GM12878 (cell line): Measurements from ENCODE around the gene LMLN. TPM values are rescaled to one million over a fixed set of nuclear protein-coding genes. Genes with fewer than 3 reads are reported as not detected.

Experiments
- ATAC-seq: fragments of 200-7000 bp; cut with Tn5 transposase; 3 replicates; pipeline ENCODE4 v1.9.1; 2020; ENCODE audit warnings: mild to moderate bottlenecking, moderate library complexity
- BruUV-seq: library from RNA; stranded (reverse); fragments of 400-500 nt; replicated peaks from 2 replicates; lab custom pipeline; 2021; lab: Mats Ljungman, UMichigan
- CTCF ChIA-PET: fragments of 300-600 bp; sonication (Branson Sonifier 250); formaldehyde crosslinking; extraction: SDS; loops from one replicate; lab custom pipeline; 2021; ENCODE audit warnings: inconsistent platforms; lab: Yijun Ruan, JAX
- POLR2A ChIA-PET: fragments of 350-600 bp; formaldehyde crosslinking; extraction: SDS; loops from one replicate; lab custom pipeline; 2021; ENCODE audit warnings: inconsistent platforms; lab: Charles Lee
- RAD21 ChIA-PET: fragments of 300-600 bp; sonication (Branson Sonifier 250); formaldehyde crosslinking; loops from one replicate; lab custom pipeline; 2023; ENCODE audit warnings: antibody characterized with exemption; ENCODE audit not compliant: unreplicated experiment; lab: Charles Lee
- SMC1A ChIA-PET: fragments of 300-600 bp; sonication (Branson Sonifier 250); formaldehyde crosslinking; loops from one replicate; lab custom pipeline; 2023; ENCODE audit not compliant: unreplicated experiment, uncharacterized antibody; lab: Charles Lee
- DNase-seq: peaks from one replicate; pipeline ENCODE4 v3.0.0-alpha.2; 2011; ENCODE audit warnings: low read depth, low spot score
- FAIRE-seq: peaks from 3 replicates; lab custom pipeline; 2011; peaks lifted over from hg19 to GRCh38; lab: Jason Lieb, UNC
- H2AFZ ChIP-seq: 2 replicates; pipeline ENCODE4 v1.6.0; 2011; ENCODE audit warnings: low read depth, low read length, control low read depth; ENCODE audit not compliant: control insufficient read depth
- H3K27ac ChIP-seq: 2 replicates; pipeline ENCODE4 v1.5.1; 2011; ENCODE audit warnings: control low read depth; ENCODE audit not compliant: control insufficient read depth, insufficient read depth
- H3K27me3 ChIP-seq, 2 experiments: replicated peaks in 1 of 2; 2 replicates each; pipeline versions ENCODE4 v1.6.0 to v1.6.1; 2011; ENCODE audit warnings: low read length in 1 of 2; ENCODE audit not compliant: control insufficient read depth in 2 of 2, insufficient read depth in 2 of 2
- H3K36me3 ChIP-seq, 2 experiments: 2 replicates each; pipeline ENCODE4 v1.5.1; 2011; ENCODE audit warnings: low read length in 1 of 2; ENCODE audit not compliant: control insufficient read depth in 2 of 2, insufficient read depth in 2 of 2
- H3K4me1 ChIP-seq: 2 replicates; pipeline ENCODE4 v1.6.1; 2011; ENCODE audit warnings: mild to moderate bottlenecking, low read length, moderate library complexity, mixed read lengths; ENCODE audit not compliant: control insufficient read depth, insufficient read depth
- H3K4me2 ChIP-seq: 2 replicates; pipeline ENCODE4 v1.6.0; 2011; ENCODE audit warnings: control low read depth; ENCODE audit not compliant: control insufficient read depth, insufficient read depth
- H3K4me3 ChIP-seq: fragments of 200-600 bp; sonication (generic); 2 replicates; pipeline ENCODE4 v1.5.1; 2016
- H3K79me2 ChIP-seq: 2 replicates; pipeline ENCODE4 v1.6.0; 2011; ENCODE audit warnings: low read length; ENCODE audit not compliant: control insufficient read depth, insufficient read depth
- H3K9ac ChIP-seq: 2 replicates; pipeline ENCODE4 v1.8.0; 2011; ENCODE audit warnings: low read length, control low read depth, mixed read lengths; ENCODE audit not compliant: control insufficient read depth, insufficient read depth
- H3K9me3 ChIP-seq: replicated peaks from 3 replicates; pipeline ENCODE4 v1.5.1; 2011; ENCODE audit warnings: mild to moderate bottlenecking, low read length; ENCODE audit not compliant: control insufficient read depth, insufficient read depth
- H4K20me1 ChIP-seq: 2 replicates; pipeline ENCODE4 v1.6.0; 2011; ENCODE audit not compliant: control insufficient read depth, insufficient read depth
- CREM ChIP-seq: IDR thresholded peaks from 2 replicates; pipeline ENCODE4 v1.6.1; 2014; ENCODE audit warnings: antibody characterized with exemption, low read depth
- FOXM1 ChIP-seq: IDR thresholded peaks from 2 replicates; pipeline ENCODE4 v1.6.1; 2012; ENCODE audit warnings: low read depth, mild to moderate bottlenecking, inconsistent platforms, low read length, moderate library complexity
- JUNB ChIP-seq: IDR thresholded peaks from 2 replicates; pipeline ENCODE4 v1.6.1; 2016; ENCODE audit warnings: antibody characterized with exemption, mild to moderate bottlenecking
- NFYA ChIP-seq: IDR thresholded peaks from 2 replicates; pipeline ENCODE4 v1.6.1; 2011; ENCODE audit warnings: low read depth, mild to moderate bottlenecking, low read length, improper control_type of control experiment, borderline replicate concordance
- PAX5 ChIP-seq: IDR thresholded peaks from 2 replicates; pipeline ENCODE4 v1.6.1; 2011; ENCODE audit warnings: low read depth, low read length, borderline replicate concordance
- TCF3 ChIP-seq: IDR thresholded peaks from 2 replicates; pipeline ENCODE4 v1.6.1; 2012; ENCODE audit warnings: low read depth, mild to moderate bottlenecking, low read length, borderline replicate concordance; ENCODE audit not compliant: insufficient read depth
- WGBS: methylation state at CpG from one replicate; pipeline ENCODE4 v1.1.6; 2016; ENCODE audit warnings: low lambda C conversion rate; ENCODE audit not compliant: insufficient replicate concordance, insufficient coverage; ENCODE audit errors: missing lambda C conversion rate; 5-methylcytosine and 5-hydroxymethylcytosine counted together
- in situ Hi-C: fragments of 300-500 bp; cut with MboI; formaldehyde crosslinking; loops from 9 replicates; pipeline ENCODE4 v1.14.3; 2018; ENCODE audit warnings: mixed read lengths
- intact Hi-C: fragments of 100-400 bp; cut with micrococcal nuclease; formaldehyde crosslinking; loops from one replicate; pipeline ENCODE4 v1.14.2; 2022; ENCODE audit not compliant: unreplicated experiment
- polyA plus RNA-seq, 11 experiments: library from polyadenylated mRNA; depleted of rRNA in 4 of 11; unstranded in 6 of 11; stranded (reverse) in 5 of 11; fragments of >200 nt; fragmentation: Nextera tagmentation in 4 of 11; fragmentation: Illumina TruSeq in 1 of 11; extraction: Ambion mirVana in 4 of 11; extraction: Trizol in 1 of 11; gene quantifications; 1 replicate in 1 of 11; 2 replicates in 10 of 11; pipeline versions ENCODE4 v1.2.1 to v1.2.3, GENCODE V29; 2011 to 2016; ENCODE audit warnings: inconsistent platforms in 2 of 11, missing spikeins in 2 of 11, low read depth in 1 of 11
- total RNA-seq, 4 experiments: library from RNA; depleted of rRNA in 3 of 4; stranded (reverse); fragments of >200 nt in 3 of 4; fragmentation: Illumina TruSeq in 1 of 4; extraction: Trizol in 1 of 4; gene quantifications; 2 replicates each; pipeline versions ENCODE4 v1.2.1 to v1.2.3, GENCODE V29; 2013 to 2021
- TF ChIP-seq, protein P1 (sequence below): fragments of 150-350 bp; IDR thresholded peaks from 2 replicates; pipeline ENCODE4 v1.6.1; 2016; ENCODE audit warnings: low read depth, low read length
- TF ChIP-seq, protein P2 (sequence below): IDR thresholded peaks from 2 replicates; pipeline ENCODE4 v1.6.1; 2011; ENCODE audit warnings: low read depth, low read length, improper control_type of control experiment, borderline replicate concordance
- TF ChIP-seq, protein P3 (sequence below), 3 experiments: IDR thresholded peaks in 2 of 3; conservative IDR thresholded peaks in 1 of 3; 2 replicates each; pipeline ENCODE4 v1.5.1; 2011; ENCODE audit warnings: low read depth in 3 of 3, low read length in 3 of 3, mild to moderate bottlenecking in 3 of 3, control low read depth in 2 of 3, moderate library complexity in 2 of 3, inconsistent platforms in 1 of 3, mixed read lengths in 1 of 3; ENCODE audit not compliant: control insufficient read depth in 2 of 3, insufficient read depth in 1 of 3; ENCODE audit errors: extremely low read depth in 1 of 3

Gene LMLN
- total and polyA plus RNA-seq, 10 of the 15 experiments (the other 5 are each of a cell fraction or from before 2014, with no cell fraction given): 0.02 to 1.7 (median 0.81) TPM

DNA sequence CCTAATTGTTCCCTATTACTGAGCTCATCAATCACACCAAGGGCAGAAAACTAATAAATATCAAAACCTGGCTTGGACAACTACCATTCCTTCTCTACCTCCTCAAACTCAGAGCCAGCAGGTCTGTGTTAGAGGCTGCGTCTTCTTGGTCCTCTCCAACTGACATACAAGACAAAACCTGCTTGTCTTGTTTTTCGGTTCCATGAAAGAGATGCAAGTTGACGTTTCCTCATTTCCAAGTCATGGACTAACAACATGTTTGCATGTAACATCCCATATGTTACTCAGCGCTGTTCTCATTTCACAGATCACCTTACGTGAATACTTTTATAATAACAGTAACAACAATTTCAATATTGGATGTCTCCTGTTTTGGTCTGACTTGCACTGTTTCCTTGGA is 110.9 kb downstream of the LMLN start (continued):
- TF ChIP-seq, protein P1, sequence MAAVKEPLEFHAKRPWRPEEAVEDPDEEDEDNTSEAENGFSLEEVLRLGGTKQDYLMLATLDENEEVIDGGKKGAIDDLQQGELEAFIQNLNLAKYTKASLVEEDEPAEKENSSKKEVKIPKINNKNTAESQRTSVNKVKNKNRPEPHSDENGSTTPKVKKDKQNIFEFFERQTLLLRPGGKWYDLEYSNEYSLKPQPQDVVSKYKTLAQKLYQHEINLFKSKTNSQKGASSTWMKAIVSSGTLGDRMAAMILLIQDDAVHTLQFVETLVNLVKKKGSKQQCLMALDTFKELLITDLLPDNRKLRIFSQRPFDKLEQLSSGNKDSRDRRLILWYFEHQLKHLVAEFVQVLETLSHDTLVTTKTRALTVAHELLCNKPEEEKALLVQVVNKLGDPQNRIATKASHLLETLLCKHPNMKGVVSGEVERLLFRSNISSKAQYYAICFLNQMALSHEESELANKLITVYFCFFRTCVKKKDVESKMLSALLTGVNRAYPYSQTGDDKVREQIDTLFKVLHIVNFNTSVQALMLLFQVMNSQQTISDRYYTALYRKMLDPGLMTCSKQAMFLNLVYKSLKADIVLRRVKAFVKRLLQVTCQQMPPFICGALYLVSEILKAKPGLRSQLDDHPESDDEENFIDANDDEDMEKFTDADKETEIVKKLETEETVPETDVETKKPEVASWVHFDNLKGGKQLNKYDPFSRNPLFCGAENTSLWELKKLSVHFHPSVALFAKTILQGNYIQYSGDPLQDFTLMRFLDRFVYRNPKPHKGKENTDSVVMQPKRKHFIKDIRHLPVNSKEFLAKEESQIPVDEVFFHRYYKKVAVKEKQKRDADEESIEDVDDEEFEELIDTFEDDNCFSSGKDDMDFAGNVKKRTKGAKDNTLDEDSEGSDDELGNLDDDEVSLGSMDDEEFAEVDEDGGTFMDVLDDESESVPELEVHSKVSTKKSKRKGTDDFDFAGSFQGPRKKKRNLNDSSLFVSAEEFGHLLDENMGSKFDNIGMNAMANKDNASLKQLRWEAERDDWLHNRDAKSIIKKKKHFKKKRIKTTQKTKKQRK: no peak
- TF ChIP-seq NFYA: no peak
- TF ChIP-seq FOXM1: no peak
- TF ChIP-seq TCF3: no peak
- TF ChIP-seq CREM: no peak
- TF ChIP-seq, protein P2, sequence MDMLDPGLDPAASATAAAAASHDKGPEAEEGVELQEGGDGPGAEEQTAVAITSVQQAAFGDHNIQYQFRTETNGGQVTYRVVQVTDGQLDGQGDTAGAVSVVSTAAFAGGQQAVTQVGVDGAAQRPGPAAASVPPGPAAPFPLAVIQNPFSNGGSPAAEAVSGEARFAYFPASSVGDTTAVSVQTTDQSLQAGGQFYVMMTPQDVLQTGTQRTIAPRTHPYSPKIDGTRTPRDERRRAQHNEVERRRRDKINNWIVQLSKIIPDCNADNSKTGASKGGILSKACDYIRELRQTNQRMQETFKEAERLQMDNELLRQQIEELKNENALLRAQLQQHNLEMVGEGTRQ: no peak
- TF ChIP-seq PAX5: no peak

DNA sequence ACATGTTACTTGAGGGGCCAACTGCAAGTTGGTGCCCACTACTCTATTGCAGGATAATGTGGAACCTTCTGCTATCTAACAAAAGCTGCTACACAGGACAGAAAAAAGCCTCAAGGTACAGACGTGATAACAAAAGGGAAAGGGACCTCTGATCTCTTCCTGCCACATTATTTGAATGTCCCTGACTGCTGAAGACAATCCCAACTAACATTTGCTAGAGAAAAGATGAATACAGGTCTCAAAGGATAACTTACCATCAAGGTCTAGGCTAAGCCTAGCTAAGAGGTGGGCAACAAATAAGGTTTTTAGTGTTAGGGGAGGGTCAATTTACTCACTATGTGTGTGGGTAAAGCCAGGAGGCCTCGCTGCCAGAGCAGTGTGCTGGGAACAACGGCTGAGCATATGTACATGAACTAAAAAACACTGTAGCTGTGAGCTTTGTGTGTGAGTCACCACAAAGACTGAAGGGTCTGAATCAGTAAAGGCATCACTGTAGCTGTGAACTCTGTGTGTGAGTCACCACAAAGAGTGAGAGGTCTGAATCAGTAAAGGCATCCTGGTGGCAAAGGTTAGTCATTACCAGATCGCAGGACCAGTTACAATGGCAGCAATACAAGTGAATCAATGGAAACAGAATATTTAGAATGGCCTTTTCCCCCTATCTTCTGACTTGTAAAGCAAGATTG is 111.7 kb downstream of the LMLN start:
- ATAC-seq (peak; percentile 96), DNase-seq (peak; percentile 9), FAIRE-seq (no peak)
- ChIA-PET SMC1A (no interaction called here), RAD21 (no interaction called here), CTCF (no interaction called here), POLR2A (no interaction called here)
- H4K20me1 ChIP-seq: no peaks in the 10 kb centered on the region
- no peak overlapping the region for H3K9ac ChIP-seq
- no peaks in the 10 kb centered on the region for H3K9me3 ChIP-seq
- intact Hi-C loops (no loop called here), in situ Hi-C loops (no loop called here)
- no peaks in the 10 kb centered on the region for H3K79me2 ChIP-seq
- peaks cover 0 to 6% of the 10 kb centered on the region in 2 experiments; a peak in 1 of 4 replicates for H3K27me3 ChIP-seq
- H3K4me2 ChIP-seq: no peak overlapping the region
- no peak overlapping the region for H2AFZ ChIP-seq
- H3K4me3 ChIP-seq: no peak overlapping the region
- no peaks in the 10 kb centered on the region; the same call in 1 of the 2 replicates for H3K4me1 ChIP-seq
- WGBS: 1% methylated on average over 4 of the region's 4 CpGs
- H3K36me3 ChIP-seq: no peaks in the 10 kb centered on the region
- no TSS peak for BruUV-seq
- no peak overlapping the region for H3K27ac ChIP-seq
- TF ChIP-seq, protein P3, sequence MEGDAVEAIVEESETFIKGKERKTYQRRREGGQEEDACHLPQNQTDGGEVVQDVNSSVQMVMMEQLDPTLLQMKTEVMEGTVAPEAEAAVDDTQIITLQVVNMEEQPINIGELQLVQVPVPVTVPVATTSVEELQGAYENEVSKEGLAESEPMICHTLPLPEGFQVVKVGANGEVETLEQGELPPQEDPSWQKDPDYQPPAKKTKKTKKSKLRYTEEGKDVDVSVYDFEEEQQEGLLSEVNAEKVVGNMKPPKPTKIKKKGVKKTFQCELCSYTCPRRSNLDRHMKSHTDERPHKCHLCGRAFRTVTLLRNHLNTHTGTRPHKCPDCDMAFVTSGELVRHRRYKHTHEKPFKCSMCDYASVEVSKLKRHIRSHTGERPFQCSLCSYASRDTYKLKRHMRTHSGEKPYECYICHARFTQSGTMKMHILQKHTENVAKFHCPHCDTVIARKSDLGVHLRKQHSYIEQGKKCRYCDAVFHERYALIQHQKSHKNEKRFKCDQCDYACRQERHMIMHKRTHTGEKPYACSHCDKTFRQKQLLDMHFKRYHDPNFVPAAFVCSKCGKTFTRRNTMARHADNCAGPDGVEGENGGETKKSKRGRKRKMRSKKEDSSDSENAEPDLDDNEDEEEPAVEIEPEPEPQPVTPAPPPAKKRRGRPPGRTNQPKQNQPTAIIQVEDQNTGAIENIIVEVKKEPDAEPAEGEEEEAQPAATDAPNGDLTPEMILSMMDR (IDR thresholded peaks at IDR 0.05 in 2 of 3, conservative IDR thresholded peaks at IDR 0.05 in 1 of 3; ENCODE audit: control insufficient read depth in 2 of 3, extremely low read depth in 1 of 3, insufficient read depth in 1 of 3, low read depth in 3 of 3, low read length in 3 of 3): peak in 1 of 3 experiments; percentile 5; a peak in 2 of 6 replicates
- TF ChIP-seq JUNB: peak; percentile 36; the same call in 1 of the 2 replicates
